Astrocyte (in vitro differentiated cells and primary cell): ENCODE data around the gene GREB1.

Source experiments
- EZH2 ChIP-seq: IDR thresholded peaks from 2 replicates; pipeline ENCODE4 v1.6.1; 2012; ENCODE audit warnings: mild to moderate bottlenecking, low read length, inconsistent platforms; ENCODE audit not compliant: insufficient read depth
- TF ChIP-seq, protein P1 (sequence below): IDR thresholded peaks from 2 replicates; pipeline ENCODE4 v1.5.1; 2011; ENCODE audit warnings: low read depth, mild to moderate bottlenecking, inconsistent platforms, low read length, moderate library complexity; ENCODE audit not compliant: insufficient read depth

DNA sequence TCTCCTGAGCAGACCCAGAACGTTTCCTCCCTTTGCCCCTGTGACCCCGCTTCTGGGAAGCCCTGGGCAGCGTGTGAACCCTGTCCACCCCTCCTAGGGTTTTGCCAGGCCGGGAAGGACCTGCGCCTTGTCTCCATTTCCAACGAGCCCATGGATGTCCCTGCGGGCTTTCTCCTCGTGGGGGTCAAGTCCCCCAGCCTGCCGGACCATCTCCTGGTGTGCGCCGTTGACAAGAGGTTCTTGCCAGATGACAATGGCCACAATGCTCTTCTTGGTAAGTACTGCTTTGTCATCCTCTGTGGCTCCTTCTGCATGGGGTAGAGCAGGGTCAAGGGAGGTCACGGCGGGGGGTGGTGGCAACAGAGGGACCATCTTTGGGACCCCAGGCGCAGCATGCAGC is 32.5 kb downstream of the GREB1 start:
- TF ChIP-seq, protein P1, sequence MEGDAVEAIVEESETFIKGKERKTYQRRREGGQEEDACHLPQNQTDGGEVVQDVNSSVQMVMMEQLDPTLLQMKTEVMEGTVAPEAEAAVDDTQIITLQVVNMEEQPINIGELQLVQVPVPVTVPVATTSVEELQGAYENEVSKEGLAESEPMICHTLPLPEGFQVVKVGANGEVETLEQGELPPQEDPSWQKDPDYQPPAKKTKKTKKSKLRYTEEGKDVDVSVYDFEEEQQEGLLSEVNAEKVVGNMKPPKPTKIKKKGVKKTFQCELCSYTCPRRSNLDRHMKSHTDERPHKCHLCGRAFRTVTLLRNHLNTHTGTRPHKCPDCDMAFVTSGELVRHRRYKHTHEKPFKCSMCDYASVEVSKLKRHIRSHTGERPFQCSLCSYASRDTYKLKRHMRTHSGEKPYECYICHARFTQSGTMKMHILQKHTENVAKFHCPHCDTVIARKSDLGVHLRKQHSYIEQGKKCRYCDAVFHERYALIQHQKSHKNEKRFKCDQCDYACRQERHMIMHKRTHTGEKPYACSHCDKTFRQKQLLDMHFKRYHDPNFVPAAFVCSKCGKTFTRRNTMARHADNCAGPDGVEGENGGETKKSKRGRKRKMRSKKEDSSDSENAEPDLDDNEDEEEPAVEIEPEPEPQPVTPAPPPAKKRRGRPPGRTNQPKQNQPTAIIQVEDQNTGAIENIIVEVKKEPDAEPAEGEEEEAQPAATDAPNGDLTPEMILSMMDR = no peak
- no peak for TF ChIP-seq EZH2
